Measurements from ENCODE around the gene SGCG. TPM values are rescaled to one million over a fixed set of nuclear protein-coding genes. Genes with fewer than 3 reads are reported as not detected.

Gene SGCG
- total RNA-seq, 1 experiment from 2014 or later: not detected

DNA sequence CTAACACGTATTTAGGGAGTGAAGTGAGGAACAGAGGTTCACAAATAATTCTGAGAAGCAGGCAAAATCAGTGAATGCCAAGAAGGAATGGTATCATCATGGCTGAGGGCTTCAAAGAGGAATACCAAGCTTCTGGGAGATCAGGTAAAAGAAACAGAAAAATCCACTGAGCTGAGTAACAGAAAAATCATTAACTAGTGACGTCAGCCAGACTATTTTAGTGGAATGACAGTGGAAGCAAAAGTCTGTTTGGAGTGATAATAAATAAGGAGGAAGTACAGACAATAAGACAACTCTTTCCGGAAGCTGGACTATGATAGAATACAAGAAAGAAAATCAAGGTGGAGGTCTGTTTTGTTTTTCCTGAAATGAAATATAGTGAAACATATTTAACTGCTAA is 169.2 kb downstream of the SGCG start:
- Histone ChIP-seq H2BK5ac (ENCODE audit: insufficient read length, low read length) (no peak overlapping the region), H2BK20ac (ENCODE audit: low read depth, low read length, poor library complexity, severe bottlenecking) (no peak overlapping the region), H3K23me2 (ENCODE audit: insufficient read length, low read depth, low read length, poor library complexity, severe bottlenecking) (no peaks in the 10 kb centered on the region), H2AFZ (ENCODE audit: low read length) (no peak overlapping the region), H3K4ac (ENCODE audit: low read depth, low read length) (no peak overlapping the region), H3K4me2 (ENCODE audit: insufficient read depth, insufficient read length, low read length) (no peak overlapping the region), H3T11ph (ENCODE audit: low read length) (no peak overlapping the region), H4K20me1 (ENCODE audit: control insufficient read depth, insufficient read depth, insufficient read length) (no peaks in the 10 kb centered on the region), H3K9me3 (ENCODE audit: control insufficient read depth, low read depth, low read length) (no peaks in the 10 kb centered on the region), H3K14ac (ENCODE audit: insufficient read depth, low read length) (no peak overlapping the region), H4K8ac (replicated peaks; ENCODE audit: insufficient read length, low read depth, low read length) (no peak overlapping the region), H4K91ac (ENCODE audit: insufficient read length, low read depth, low read length) (no peak overlapping the region), H3K23ac (ENCODE audit: insufficient read length, low read depth, low read length) (no peak overlapping the region), H3K79me1 (ENCODE audit: insufficient read depth, low read depth, low read length, poor library complexity, severe bottlenecking) (peaks cover 5% of the 10 kb centered on the region), H3K27me3 (ENCODE audit: insufficient read depth, low read length) (no peaks in the 10 kb centered on the region), H3K56ac (ENCODE audit: insufficient read length, low read depth, low read length) (no peak overlapping the region), H2BK15ac (ENCODE audit: low read depth, low read length) (no peak overlapping the region), H3K27ac (ENCODE audit: insufficient read length, low read depth, low read length) (no peak overlapping the region), H4K5ac (ENCODE audit: insufficient read length, low read depth, low read length) (no peak overlapping the region), H3K18ac (ENCODE audit: insufficient read length, low read depth, low read length) (no peak overlapping the region), H2BK12ac (ENCODE audit: insufficient read length, low read depth, low read length) (no peak overlapping the region), H3K9ac (ENCODE audit: extremely low read depth, insufficient read length, low read length) (no peak overlapping the region), H3K79me2 (ENCODE audit: insufficient read depth, low read length) (0 out of 2 replicates have a peak, but pooled peaks cover 4% of the 10 kb centered on the region), H3K4me1 (ENCODE audit: insufficient read depth, low read length) (no peaks in the 10 kb centered on the region), H2AK5ac (ENCODE audit: insufficient read length, low read length) (no peak overlapping the region), H2BK120ac (ENCODE audit: low read depth, low read length, poor library complexity, severe bottlenecking) (no peak overlapping the region)
- Mint-ChIP-seq H3K4me1 (no peaks in the 10 kb centered on the region; a peak in 1 of 4 replicates), H3K4me3 (no peak overlapping the region), H3K27ac (peak overlapping the region in 2 of 3 experiments; percentile 31 to 47; a peak in 1 of 7 replicates), H3K36me3 (ENCODE audit: insufficient read depth in 1 of 3, low read depth in 3 of 3) (peaks cover 45 to 76% (median 55%) of the 10 kb centered on the region in 3 experiments; a peak in 6 of 7 replicates), H3K27me3 (ENCODE audit: low read depth) (no peaks in the 10 kb centered on the region), H3K9me3 (no peaks in the 10 kb centered on the region)
- no peak for TF ChIP-seq CTCF (conservative IDR thresholded peaks at IDR 0.05)
- no CpG with 5 or more reads among the region's 3 CpGs for WGBS (ENCODE audit: extremely low coverage, insufficient read length, low lambda C conversion rate)
- no peak for DNase-seq

Data from H9 (cell line).